K562 (cell line): ENCODE data around the gene SEC24A. TPM values are rescaled to one million over a fixed set of nuclear protein-coding genes. Genes with fewer than 3 reads are reported as not detected.

Experiments used
- GATAD2B ChIP-seq: fragments of 450-650 bp; IDR thresholded peaks from 2 replicates; pipeline ENCODE4 v1.6.1; 2017; ENCODE audit warnings: mild to moderate bottlenecking, borderline replicate concordance
- MEF2A ChIP-seq: IDR thresholded peaks from 2 replicates; pipeline ENCODE4 v1.6.1; 2011; ENCODE audit warnings: low read depth, mild to moderate bottlenecking, low read length, moderate library complexity; ENCODE audit not compliant: control insufficient read depth
- MYBL2 ChIP-seq, 2 experiments: fragments of 450-650 bp in 1 of 2; sonication (generic) in 1 of 2; formaldehyde crosslinking in 1 of 2; IDR thresholded peaks; 2 replicates each; pipeline versions ENCODE4 v1.6.1 to v1.8.1; 2017 to 2022; ENCODE audit warnings: borderline replicate concordance in 1 of 2, inconsistent platforms in 1 of 2, low read depth in 1 of 2, mild to moderate bottlenecking in 1 of 2, missing genetic modification reagents in 1 of 2, moderate library complexity in 1 of 2
- NRF1 ChIP-seq, 2 experiments: fragments of 450-650 bp; IDR thresholded peaks in 1 of 2; conservative IDR thresholded peaks in 1 of 2; 2 replicates each; pipeline ENCODE4 v1.6.1; 2014; ENCODE audit warnings: mild to moderate bottlenecking in 2 of 2
- PATZ1 ChIP-seq: fragments of 250-450 bp; sonication (Bioruptor Pico); IDR thresholded peaks from 2 replicates; pipeline ENCODE4 v1.5.0; 2020; ENCODE audit warnings: mild to moderate bottlenecking, borderline replicate concordance
- PHF20 ChIP-seq: fragments of 450-650 bp; IDR thresholded peaks from 2 replicates; pipeline ENCODE4 v1.6.1; 2018; ENCODE audit not compliant: partially characterized antibody
- PREB ChIP-seq: sonication (generic); formaldehyde crosslinking; IDR thresholded peaks from 2 replicates; pipeline ENCODE4 v1.8.1; 2023; ENCODE audit warnings: mild to moderate bottlenecking, missing genetic modification reagents
- RBFOX2 ChIP-seq: fragments of 200-400 bp; formaldehyde crosslinking; IDR thresholded peaks from 2 replicates; pipeline ENCODE4 v1.6.1; 2017; ENCODE audit warnings: low read depth, mild to moderate bottlenecking, low read length, moderate library complexity
- SMAD4 ChIP-seq: fragments of 250-450 bp; sonication (Bioruptor Pico); conservative IDR thresholded peaks from 2 replicates; pipeline ENCODE4 v1.8.0; 2021; ENCODE audit warnings: inconsistent platforms, mild to moderate bottlenecking, moderate library complexity
- TBL1XR1 ChIP-seq, 2 experiments: IDR thresholded peaks; 2 replicates each; pipeline ENCODE4 v1.6.1; 2012; ENCODE audit warnings: improper control_type of control experiment in 2 of 2, low read length in 2 of 2, mild to moderate bottlenecking in 1 of 2
- YY1 ChIP-seq, 3 experiments: IDR thresholded peaks; 2 replicates each; pipeline ENCODE4 v1.6.1; 2011; ENCODE audit warnings: low read length in 2 of 3, mild to moderate bottlenecking in 2 of 3, moderate library complexity in 2 of 3, borderline replicate concordance in 1 of 3, control low read depth in 1 of 3, low read depth in 1 of 3; ENCODE audit not compliant: insufficient read depth in 3 of 3, insufficient replicate concordance in 2 of 3, control insufficient read depth in 1 of 3, insufficient read length in 1 of 3; ENCODE audit errors: extremely low read depth in 1 of 3
- ZFX ChIP-seq: sonication (generic); formaldehyde crosslinking; IDR thresholded peaks from 2 replicates; pipeline ENCODE4 v1.8.0; 2022; ENCODE audit warnings: mild to moderate bottlenecking, missing genetic modification reagents, moderate library complexity
- ZNF146 ChIP-seq: IDR thresholded peaks from one replicate; pipeline ENCODE4 v1.6.1; 2018; ENCODE audit warnings: missing compliant biosample characterization; ENCODE audit not compliant: unreplicated experiment
- polyA plus RNA-seq, 8 experiments: library from polyadenylated mRNA; depleted of rRNA in 4 of 8; stranded (reverse) in 5 of 8; unstranded in 3 of 8; fragments of >200 nt; fragmentation: Nextera tagmentation in 2 of 8; fragmentation: Illumina TruSeq in 1 of 8; extraction: Ambion mirVana in 2 of 8; extraction: Trizol in 1 of 8; gene quantifications; 2 replicates each; pipeline versions ENCODE4 v1.2.1 to v1.2.3, GENCODE V29; 2011 to 2014; ENCODE audit warnings: inconsistent platforms in 1 of 8, missing spikeins in 1 of 8
- total RNA-seq, 7 experiments: library from RNA; depleted of rRNA in 6 of 7; stranded (reverse); fragments of >200 nt in 6 of 7; fragmentation: Illumina TruSeq in 2 of 7; extraction: Trizol in 2 of 7; gene quantifications; 2 replicates each; pipeline versions ENCODE4 v1.2.1 to v1.2.3, GENCODE V29; 2011 to 2021; ENCODE audit warnings: low replicate concordance in 1 of 7
- TF ChIP-seq, protein P1 (sequence below): IDR thresholded peaks from 2 replicates; pipeline ENCODE4 v1.6.1; 2011; ENCODE audit warnings: borderline replicate concordance, low read depth, mild to moderate bottlenecking, moderate library complexity, low read length; ENCODE audit not compliant: insufficient read depth, poor library complexity, severe bottlenecking
- TF ChIP-seq, protein P2 (sequence below): fragments of 450-650 bp; formaldehyde crosslinking; IDR thresholded peaks from 2 replicates; pipeline ENCODE4 v1.4.0; 2020; ENCODE audit warnings: mild to moderate bottlenecking, moderate library complexity
- TF ChIP-seq, protein P3 (sequence below): fragments of 250-450 bp; sonication (Bioruptor Pico); IDR thresholded peaks from 2 replicates; pipeline ENCODE4 v1.8.0; 2021; ENCODE audit warnings: borderline replicate concordance, mild to moderate bottlenecking, moderate library complexity; ENCODE audit not compliant: poor library complexity, severe bottlenecking

SEC24A gene
- total and polyA plus RNA-seq, 9 of the 15 experiments (the other 6 are each of a cell fraction or from before 2014, with no cell fraction given): 7.9 to 36.5 (median 17.5) TPM

GRCh38 chr5:134758504-134759341 lies 110.1 kb downstream of the SEC24A start, which contains the start of gene DDX46 (continued):
- TF ChIP-seq, protein P1, sequence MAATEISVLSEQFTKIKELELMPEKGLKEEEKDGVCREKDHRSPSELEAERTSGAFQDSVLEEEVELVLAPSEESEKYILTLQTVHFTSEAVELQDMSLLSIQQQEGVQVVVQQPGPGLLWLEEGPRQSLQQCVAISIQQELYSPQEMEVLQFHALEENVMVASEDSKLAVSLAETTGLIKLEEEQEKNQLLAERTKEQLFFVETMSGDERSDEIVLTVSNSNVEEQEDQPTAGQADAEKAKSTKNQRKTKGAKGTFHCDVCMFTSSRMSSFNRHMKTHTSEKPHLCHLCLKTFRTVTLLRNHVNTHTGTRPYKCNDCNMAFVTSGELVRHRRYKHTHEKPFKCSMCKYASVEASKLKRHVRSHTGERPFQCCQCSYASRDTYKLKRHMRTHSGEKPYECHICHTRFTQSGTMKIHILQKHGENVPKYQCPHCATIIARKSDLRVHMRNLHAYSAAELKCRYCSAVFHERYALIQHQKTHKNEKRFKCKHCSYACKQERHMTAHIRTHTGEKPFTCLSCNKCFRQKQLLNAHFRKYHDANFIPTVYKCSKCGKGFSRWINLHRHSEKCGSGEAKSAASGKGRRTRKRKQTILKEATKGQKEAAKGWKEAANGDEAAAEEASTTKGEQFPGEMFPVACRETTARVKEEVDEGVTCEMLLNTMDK: peak; percentile 85
- TF ChIP-seq GATAD2B (peak; percentile 26; the same call in 1 of the 2 replicates), YY1 (IDR thresholded peaks at IDR 0.05; ENCODE audit: borderline replicate concordance in 1 of 3, control insufficient read depth in 1 of 3, extremely low read depth in 1 of 3, insufficient read depth in 3 of 3, insufficient read length in 1 of 3, insufficient replicate concordance in 2 of 3, low read depth in 1 of 3, low read length in 2 of 3) (peak; percentile 66 to 94 (median 89)), RBFOX2 (peak; percentile 100), MYBL2 (IDR thresholded peaks at IDR 0.05; ENCODE audit: low read depth) (no peak), MYBL2 (CRISPR knock-in tag; IDR thresholded peaks at IDR 0.05; ENCODE audit: borderline replicate concordance) (no peak), TBL1XR1 (IDR thresholded peaks at IDR 0.05; ENCODE audit: low read length in 2 of 2) (peak; percentile 46 to 74; a peak in 1 of 4 replicates), ZNF146 (CRISPR knock-in tag) (no peak), ZFX (CRISPR knock-in tag) (peak; percentile 87), MEF2A (no peak), PATZ1 (CRISPR knock-in tag) (no peak), PHF20 (peak; percentile 89), NRF1 (conservative IDR thresholded peaks at IDR 0.05 in 1 of 2, IDR thresholded peaks at IDR 0.05 in 1 of 2) (peak; percentile 72 to 79), SMAD4 (CRISPR knock-in tag) (peak; percentile 70), PREB (peak; percentile 42; the same call in 1 of the 2 replicates)
- TF ChIP-seq, protein P2, sequence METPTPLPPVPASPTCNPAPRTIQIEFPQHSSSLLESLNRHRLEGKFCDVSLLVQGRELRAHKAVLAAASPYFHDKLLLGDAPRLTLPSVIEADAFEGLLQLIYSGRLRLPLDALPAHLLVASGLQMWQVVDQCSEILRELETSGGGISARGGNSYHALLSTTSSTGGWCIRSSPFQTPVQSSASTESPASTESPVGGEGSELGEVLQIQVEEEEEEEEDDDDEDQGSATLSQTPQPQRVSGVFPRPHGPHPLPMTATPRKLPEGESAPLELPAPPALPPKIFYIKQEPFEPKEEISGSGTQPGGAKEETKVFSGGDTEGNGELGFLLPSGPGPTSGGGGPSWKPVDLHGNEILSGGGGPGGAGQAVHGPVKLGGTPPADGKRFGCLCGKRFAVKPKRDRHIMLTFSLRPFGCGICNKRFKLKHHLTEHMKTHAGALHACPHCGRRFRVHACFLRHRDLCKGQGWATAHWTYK (CRISPR knock-in tag): peak; percentile 12; the same call in 1 of the 2 replicates
- TF ChIP-seq, protein P3, sequence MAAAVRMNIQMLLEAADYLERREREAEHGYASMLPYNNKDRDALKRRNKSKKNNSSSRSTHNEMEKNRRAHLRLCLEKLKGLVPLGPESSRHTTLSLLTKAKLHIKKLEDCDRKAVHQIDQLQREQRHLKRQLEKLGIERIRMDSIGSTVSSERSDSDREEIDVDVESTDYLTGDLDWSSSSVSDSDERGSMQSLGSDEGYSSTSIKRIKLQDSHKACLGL (CRISPR knock-in tag): peak; percentile 29
